BE2C (cell line): ENCODE results near the gene GNG7.

Source experiments
- DNase-seq: peaks from one replicate; pipeline ENCODE4 v3.0.0-alpha.2; 2020
- H3K27me3 ChIP-seq: fragments of 250-450 bp; sonication (Bioruptor Pico); 2 replicates; pipeline ENCODE4 v1.5.1; 2020; ENCODE audit warnings: mild to moderate bottlenecking
- H3K36me3 ChIP-seq: fragments of 250-450 bp; sonication (Bioruptor Pico); 2 replicates; pipeline ENCODE4 v1.5.1; 2020; ENCODE audit warnings: mild to moderate bottlenecking
- H3K4me1 ChIP-seq: fragments of 250-450 bp; sonication (Bioruptor Pico); 2 replicates; pipeline ENCODE4 v1.5.1; 2020
- H3K4me3 ChIP-seq: 2 replicates; pipeline ENCODE4 v1.5.1; 2011; ENCODE audit warnings: low read depth, low read length
- H3K9me3 ChIP-seq: fragments of 250-450 bp; sonication (Bioruptor Pico); 2 replicates; pipeline ENCODE4 v1.5.1; 2020
- TF ChIP-seq, protein P1 (sequence below): IDR thresholded peaks from 2 replicates; pipeline ENCODE4 v1.5.1; 2012; ENCODE audit warnings: mild to moderate bottlenecking, low read depth, low read length

GNG7 gene

DNA sequence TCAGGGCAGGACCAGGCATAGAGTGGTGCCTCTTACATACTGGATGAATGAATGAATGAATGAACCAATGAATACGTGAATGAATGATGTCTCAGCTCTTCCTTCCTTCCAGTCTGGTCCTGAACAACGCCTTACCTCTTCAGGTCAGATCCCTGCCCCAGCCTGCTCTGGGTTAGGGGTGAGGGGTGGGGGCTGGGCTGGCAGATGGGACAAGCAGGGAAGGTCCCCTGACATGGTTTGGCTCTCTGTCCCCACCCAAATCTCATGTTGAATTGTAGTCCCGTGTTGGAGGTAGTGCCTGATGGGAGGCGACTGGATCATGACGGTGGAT is 9.3 kb upstream of the GNG7 start:
- Histone ChIP-seq H3K4me3 (no peak overlapping the region), H3K36me3 (peaks cover 14% of the 10 kb centered on the region), H3K4me1 (no peaks in the 10 kb centered on the region), H3K27me3 (no peaks in the 10 kb centered on the region), H3K9me3 (0 out of 2 replicates have a peak, but pooled peaks cover 5% of the 10 kb centered on the region)
- TF ChIP-seq, protein P1, sequence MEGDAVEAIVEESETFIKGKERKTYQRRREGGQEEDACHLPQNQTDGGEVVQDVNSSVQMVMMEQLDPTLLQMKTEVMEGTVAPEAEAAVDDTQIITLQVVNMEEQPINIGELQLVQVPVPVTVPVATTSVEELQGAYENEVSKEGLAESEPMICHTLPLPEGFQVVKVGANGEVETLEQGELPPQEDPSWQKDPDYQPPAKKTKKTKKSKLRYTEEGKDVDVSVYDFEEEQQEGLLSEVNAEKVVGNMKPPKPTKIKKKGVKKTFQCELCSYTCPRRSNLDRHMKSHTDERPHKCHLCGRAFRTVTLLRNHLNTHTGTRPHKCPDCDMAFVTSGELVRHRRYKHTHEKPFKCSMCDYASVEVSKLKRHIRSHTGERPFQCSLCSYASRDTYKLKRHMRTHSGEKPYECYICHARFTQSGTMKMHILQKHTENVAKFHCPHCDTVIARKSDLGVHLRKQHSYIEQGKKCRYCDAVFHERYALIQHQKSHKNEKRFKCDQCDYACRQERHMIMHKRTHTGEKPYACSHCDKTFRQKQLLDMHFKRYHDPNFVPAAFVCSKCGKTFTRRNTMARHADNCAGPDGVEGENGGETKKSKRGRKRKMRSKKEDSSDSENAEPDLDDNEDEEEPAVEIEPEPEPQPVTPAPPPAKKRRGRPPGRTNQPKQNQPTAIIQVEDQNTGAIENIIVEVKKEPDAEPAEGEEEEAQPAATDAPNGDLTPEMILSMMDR = no peak
- no peak for DNase-seq

DNA sequence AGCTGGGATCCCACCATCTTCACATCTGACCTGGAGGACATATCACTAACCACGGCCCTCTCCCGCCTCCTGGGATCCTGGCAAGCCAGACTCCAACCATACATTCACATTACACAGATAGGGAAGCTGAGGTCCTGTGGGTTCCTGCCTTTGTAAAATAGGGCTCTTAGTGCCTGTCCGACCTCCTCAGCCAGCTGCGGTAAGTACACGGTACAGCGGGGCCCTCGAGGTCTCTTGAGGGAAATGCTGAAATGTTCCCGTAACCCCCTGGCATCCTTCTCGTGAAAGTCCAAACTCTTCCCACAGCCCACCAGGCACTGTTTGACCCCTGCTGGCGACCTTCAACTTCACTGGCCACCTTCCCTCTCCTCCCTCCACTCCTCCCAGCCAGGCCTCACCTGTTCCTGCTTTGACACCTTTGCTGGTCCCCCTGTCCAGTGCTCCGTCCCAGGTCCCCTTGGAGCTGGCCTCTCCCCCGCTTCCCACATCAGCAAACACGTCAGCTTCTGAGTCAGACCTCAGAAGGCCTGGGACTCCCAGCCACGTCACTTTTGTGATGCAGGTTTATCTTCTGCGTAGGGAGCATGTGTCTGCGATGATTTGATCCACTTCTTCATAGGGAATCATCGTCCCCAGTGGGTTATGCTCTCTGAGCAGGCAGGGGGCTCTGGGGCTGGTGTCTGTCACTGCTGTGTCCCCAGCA is 8.8 kb upstream of the GNG7 start:
- TF ChIP-seq, protein P1 = no peak
- DNase-seq = no peak
- Histone ChIP-seq H3K27me3 (no peaks in the 10 kb centered on the region), H3K36me3 (peaks cover 9% of the 10 kb centered on the region), H3K4me1 (no peaks in the 10 kb centered on the region), H3K9me3 (0 out of 2 replicates have a peak, but pooled peaks cover 5% of the 10 kb centered on the region), H3K4me3 (no peak overlapping the region)

DNA sequence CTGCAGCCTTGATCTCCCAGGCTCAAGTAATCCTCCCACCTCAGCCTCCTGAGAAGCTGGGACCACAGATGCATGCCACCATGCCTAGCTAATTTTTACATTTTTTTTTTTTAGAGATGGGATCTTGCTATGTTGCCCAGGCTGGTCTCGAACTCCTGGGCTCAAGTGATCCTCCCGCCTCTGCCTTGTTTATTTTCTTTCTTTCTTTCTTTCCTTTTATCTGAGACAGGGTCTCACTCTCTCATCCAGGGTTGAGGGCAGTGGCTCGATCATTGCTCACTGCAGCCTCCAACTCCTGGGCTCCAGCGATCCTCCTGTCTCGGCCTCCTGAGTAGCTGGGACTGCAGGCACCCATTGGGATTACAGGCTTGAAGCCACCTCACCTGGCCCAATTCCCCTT is 3.8 kb upstream of the GNG7 start:
- no peaks in the 10 kb centered on the region for H3K36me3 ChIP-seq
- TF ChIP-seq, protein P1 = no peak
- no peaks in the 10 kb centered on the region for H3K4me1 ChIP-seq
- no peak for DNase-seq
- H3K4me3 ChIP-seq = no peak overlapping the region
- no peaks in the 10 kb centered on the region for H3K9me3 ChIP-seq
- H3K27me3 ChIP-seq = peaks cover under 1% of the 10 kb centered on the region

DNA sequence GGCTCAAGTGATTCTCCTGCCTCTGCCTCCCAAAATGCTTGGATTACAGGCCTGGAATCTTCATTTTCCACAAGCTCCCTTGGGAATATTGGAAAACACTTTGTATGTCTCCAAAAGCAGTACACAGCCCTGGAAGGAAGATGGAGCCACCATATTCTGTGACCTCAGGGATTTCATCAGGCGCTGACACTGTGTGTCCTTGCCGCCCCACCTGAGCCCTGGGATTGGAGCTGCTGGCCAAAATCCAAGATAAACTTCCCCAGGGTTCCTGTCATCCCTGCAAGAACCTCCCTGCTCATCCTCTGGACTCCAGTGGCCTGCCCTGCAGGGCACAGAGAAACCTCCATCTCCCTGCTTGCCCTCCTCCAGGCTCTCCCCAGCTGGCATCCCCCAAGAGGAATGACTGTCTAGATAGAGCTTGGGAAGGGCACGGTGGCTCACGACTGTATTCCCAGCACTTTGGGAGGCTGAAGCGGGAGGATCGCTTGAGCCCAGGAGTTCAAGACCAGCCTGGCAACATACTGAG is 1.3 kb upstream of the GNG7 start:
- DNase-seq = no peak
- TF ChIP-seq, protein P1 = no peak
- Histone ChIP-seq H3K4me1 (no peaks in the 10 kb centered on the region), H3K27me3 (peaks cover 9% of the 10 kb centered on the region), H3K9me3 (no peaks in the 10 kb centered on the region), H3K4me3 (no peak overlapping the region), H3K36me3 (no peaks in the 10 kb centered on the region)

DNA sequence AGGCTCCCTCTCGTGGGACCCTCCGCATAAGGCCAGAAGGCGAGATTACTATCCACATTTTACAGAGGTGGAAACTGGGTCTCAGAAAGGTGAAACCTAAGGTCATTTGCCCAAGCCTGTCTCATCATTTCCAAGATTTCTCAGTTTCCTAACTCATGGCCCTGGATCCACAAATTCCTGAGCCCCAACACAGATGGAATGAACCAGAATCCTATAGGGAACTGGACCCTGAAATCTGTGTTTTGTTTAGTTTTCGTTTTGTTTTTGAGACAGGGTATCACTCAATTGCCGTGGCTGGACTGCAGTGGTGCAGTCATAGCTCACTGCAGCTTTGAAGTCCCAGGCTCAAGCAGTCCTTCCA is 563 bp upstream of the GNG7 start:
- Histone ChIP-seq H3K36me3 (no peaks in the 10 kb centered on the region), H3K4me1 (no peaks in the 10 kb centered on the region), H3K9me3 (no peaks in the 10 kb centered on the region), H3K27me3 (peaks cover 9% of the 10 kb centered on the region), H3K4me3 (no peak overlapping the region)
- TF ChIP-seq, protein P1 = no peak
- no peak for DNase-seq

- no peak for DNase-seq
- Histone ChIP-seq H3K27me3 (peaks cover 9% of the 10 kb centered on the region), H3K4me3 (peak overlapping the region; percentile 55), H3K9me3 (no peaks in the 10 kb centered on the region), H3K36me3 (no peaks in the 10 kb centered on the region), H3K4me1 (no peaks in the 10 kb centered on the region)
- TF ChIP-seq, protein P1 = no peak
Measured at GRCh38 chr19:2701361-2702169, 929 bp downstream of the GNG7 start.
